Fibroblast of villous mesenchyme (primary cell): Measurements from ENCODE around the gene PRODH. TPM values are rescaled to one million over a fixed set of nuclear protein-coding genes. Genes with fewer than 3 reads are reported as not detected.
"Not testable (repeated sequence)": the region's sequence is repeated elsewhere in the genome, so short reads cannot be mapped to it uniquely, and the experiment has no call there.

Experiments used
- DNase-seq: peaks from one replicate; pipeline ENCODE4 v3.0.0-alpha.2; 2010; ENCODE audit warnings: low read depth
- H3K4me3 ChIP-seq: 2 replicates; pipeline ENCODE4 v1.5.1; 2011; ENCODE audit warnings: low read depth, mild to moderate bottlenecking, low read length
- total RNA-seq: library from RNA; depleted of rRNA; stranded (reverse); fragments of >200 nt; gene quantifications from 2 replicates; pipeline ENCODE4 v1.2.3, GENCODE V29; 2012
- TF ChIP-seq, protein P1 (sequence below): IDR thresholded peaks from 2 replicates; pipeline ENCODE4 v1.5.1; 2012; ENCODE audit warnings: low read depth, mild to moderate bottlenecking, low read length; ENCODE audit not compliant: insufficient read depth

PRODH gene
- total RNA-seq, 1 donor: not detected

DNA sequence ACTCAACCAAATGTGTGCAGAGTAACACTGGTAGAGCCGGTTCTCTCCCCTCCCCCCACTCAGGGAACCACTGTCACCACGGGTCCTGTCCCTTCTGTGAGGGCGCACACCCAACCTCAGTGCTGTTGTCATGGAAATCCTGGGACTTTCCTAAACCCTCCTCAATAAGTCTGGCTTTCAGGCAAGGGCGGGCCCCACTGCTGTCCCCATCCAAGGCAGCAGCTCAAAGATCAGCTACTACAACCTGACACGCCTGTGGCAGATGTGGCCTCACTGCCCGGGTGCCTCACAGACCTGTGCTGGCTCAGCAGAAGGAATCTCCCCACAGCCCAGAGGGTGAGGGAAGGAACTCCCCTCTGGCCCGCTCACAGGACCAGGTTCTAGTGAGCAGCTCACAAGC, 2.2 kb downstream of the PRODH start:
- DNase-seq: no peak
- TF ChIP-seq, protein P1, sequence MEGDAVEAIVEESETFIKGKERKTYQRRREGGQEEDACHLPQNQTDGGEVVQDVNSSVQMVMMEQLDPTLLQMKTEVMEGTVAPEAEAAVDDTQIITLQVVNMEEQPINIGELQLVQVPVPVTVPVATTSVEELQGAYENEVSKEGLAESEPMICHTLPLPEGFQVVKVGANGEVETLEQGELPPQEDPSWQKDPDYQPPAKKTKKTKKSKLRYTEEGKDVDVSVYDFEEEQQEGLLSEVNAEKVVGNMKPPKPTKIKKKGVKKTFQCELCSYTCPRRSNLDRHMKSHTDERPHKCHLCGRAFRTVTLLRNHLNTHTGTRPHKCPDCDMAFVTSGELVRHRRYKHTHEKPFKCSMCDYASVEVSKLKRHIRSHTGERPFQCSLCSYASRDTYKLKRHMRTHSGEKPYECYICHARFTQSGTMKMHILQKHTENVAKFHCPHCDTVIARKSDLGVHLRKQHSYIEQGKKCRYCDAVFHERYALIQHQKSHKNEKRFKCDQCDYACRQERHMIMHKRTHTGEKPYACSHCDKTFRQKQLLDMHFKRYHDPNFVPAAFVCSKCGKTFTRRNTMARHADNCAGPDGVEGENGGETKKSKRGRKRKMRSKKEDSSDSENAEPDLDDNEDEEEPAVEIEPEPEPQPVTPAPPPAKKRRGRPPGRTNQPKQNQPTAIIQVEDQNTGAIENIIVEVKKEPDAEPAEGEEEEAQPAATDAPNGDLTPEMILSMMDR: no peak
- H3K4me3 ChIP-seq: no peak overlapping the region

- TF ChIP-seq, protein P1: no peak
- no peak for DNase-seq
- no peak overlapping the region for H3K4me3 ChIP-seq
Observed at GRCh38 chr22:18931905-18932652, 4.0 kb downstream of the PRODH start.

GRCh38 chr22:18929459-18929858, 6.6 kb downstream of the PRODH start:
- no peak for DNase-seq
- no peak overlapping the region for H3K4me3 ChIP-seq
- TF ChIP-seq, protein P1: no peak

DNA sequence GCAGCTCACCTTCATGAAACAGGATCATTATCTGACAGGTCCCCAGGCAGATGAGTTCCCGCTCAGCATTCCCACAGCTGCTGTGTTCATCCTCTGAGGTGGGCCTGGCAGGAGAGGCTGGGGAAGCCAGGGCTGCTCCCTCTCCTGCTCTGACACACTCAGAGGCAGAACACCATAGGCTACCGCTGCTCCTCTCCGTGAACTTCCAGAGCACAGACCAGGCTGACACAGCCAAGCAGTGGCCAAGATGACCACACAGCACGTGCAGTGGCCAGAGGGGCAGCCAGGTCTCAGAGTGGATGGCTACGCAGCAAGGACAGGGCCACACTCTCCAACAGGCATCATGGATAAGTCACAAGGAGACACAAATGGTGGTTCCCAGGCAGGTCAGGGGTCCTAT, 8.5 kb downstream of the PRODH start:
- no peak overlapping the region for H3K4me3 ChIP-seq
- TF ChIP-seq, protein P1: no peak
- DNase-seq: no peak

GRCh38 chr22:18927020-18927419, 9.1 kb downstream of the PRODH start:
- TF ChIP-seq, protein P1: no peak
- no peak for DNase-seq
- H3K4me3 ChIP-seq: no peak overlapping the region

DNA sequence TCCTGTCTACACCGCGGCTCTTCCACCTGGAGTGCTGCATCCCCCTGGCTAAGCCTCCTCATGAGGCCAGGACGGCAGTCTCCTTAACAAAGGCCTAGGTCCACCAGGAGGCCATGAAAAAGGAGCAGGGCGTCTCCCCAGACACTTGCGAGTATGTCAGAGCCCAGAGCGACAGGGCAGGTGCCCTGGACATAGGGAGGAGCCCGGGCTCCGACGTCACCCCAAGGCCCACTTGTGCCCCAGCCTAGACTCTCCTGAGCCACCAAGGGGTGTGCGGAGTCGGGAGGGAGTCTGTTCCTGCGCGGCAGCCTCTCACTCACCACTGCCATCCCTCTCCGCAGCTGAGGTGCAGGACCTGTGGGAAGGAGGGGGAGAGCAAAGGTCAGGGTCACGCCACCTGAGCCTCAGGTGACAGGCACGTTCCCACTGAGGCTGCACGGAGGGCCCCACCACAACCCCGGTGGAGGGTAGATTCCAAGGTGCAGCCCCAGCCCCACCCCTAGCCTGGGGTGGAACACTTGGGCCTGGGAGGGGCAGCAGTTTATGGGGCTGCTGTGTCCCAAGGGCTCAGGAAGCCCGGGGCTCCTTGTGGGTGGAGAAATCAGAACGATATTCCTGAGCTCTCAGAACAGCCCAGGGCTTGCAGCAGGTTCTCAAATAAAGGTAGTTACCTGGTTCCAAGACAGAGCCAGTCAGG, 10.6 kb downstream of the PRODH start:
- TF ChIP-seq, protein P1: no peak
- H3K4me3 ChIP-seq: no peak overlapping the region
- DNase-seq: no peak

GRCh38 chr22:18920257-18920902, 15.7 kb downstream of the PRODH start:
- not testable (repeated sequence) for H3K4me3 ChIP-seq, DNase-seq

- DNase-seq, H3K4me3 ChIP-seq: not testable (repeated sequence)
Observed at GRCh38 chr22:18917818-18918217, 18.3 kb downstream of the PRODH start.

GRCh38 chr22:18915550-18915949, 20.5 kb downstream of the PRODH start:
- H3K4me3 ChIP-seq, DNase-seq: not testable (repeated sequence)

- H3K4me3 ChIP-seq, DNase-seq: not testable (repeated sequence)
Observed at GRCh38 chr22:18914558-18914957, 21.5 kb downstream of the PRODH start.

DNA sequence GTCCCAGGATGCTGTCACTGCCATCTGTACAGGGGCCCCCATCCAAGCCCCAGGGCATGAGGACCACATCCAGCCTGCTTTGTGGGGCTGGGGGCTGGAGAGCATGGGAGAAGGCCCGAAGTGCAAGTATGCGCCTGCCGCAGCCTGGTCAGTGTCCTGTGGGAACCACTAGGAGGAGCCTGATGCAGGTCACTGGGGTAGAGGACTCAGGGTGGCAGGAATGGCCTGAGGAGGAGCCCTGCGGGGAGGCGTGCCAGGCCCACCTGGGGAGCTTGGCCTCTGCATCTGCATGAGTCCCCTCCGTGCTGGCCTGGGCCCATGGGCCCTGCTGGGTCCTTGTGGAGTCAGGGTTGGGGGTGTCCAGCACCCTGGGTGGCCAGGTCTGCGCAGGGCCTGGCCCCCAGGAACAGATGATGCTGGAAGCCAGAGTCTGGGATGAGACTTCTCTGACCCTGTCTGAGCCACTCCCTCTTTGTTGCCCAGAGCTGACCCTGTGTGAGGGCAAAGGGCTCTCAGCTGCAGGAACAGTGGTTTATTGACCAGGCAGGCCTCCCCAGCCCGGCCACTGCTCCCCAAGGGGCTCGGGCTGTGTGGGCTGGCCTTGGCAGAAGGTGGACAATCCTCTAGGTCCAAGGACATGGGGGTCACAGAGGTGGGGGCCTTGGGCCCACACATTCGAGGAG, 23.7 kb downstream of the PRODH start:
- DNase-seq, H3K4me3 ChIP-seq: not testable (repeated sequence)
